GM19463 (cell line): ENCODE data around the gene STARD13.

Experiments used
- ATAC-seq: cut with Tn5 transposase; IDR thresholded peaks from one replicate; pipeline ENCODE4 v1.9.1; 2021; ENCODE audit warnings: mild to moderate bottlenecking, moderate library complexity; ENCODE audit not compliant: unreplicated experiment

STARD13 gene

GRCh38 chr13:33125821-33126570, 159.6 kb downstream of the STARD13 start:
- ATAC-seq: no peak

DNA sequence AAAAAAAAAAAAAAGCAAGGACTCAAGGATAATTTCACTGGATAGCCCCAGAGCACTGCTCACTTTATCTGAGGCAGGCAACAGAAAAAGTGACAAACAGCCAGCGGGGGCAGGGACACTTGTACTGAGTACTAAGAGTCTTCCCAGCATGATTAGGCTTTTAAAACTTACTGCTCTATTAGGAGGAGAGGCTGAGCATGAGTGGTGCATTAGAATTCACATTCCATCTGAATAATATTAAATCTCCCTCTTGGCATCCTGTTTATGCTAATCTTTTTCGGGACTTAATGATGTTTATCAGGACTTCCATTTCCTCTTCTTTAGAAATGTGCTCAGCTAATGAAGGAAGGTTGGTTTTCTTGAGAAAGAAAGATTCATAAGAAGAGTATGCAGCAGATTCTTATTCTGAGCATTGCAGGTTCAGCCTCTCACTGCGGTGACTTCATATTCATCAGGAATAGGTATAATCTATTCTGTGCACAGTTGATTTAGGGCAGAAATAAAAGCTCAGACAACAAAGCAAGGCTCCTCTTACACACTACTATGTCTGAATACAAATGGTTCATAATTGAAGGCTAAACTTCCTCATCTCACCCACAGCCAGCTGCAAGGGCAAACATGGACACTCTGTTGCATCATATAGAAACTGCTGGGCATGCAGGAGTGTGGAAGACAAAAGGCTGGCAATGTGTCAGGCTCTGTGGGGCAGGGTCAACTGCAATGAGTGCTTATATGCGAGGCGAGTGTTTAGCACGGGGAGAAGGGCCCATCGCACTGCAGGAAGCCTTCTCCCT, 162.3 kb downstream of the STARD13 start:
- no peak for ATAC-seq

GRCh38 chr13:33119856-33120543, 165.6 kb downstream of the STARD13 start:
- no peak for ATAC-seq

- no peak for ATAC-seq
Measured at GRCh38 chr13:33119022-33119781, 166.4 kb downstream of the STARD13 start.

DNA sequence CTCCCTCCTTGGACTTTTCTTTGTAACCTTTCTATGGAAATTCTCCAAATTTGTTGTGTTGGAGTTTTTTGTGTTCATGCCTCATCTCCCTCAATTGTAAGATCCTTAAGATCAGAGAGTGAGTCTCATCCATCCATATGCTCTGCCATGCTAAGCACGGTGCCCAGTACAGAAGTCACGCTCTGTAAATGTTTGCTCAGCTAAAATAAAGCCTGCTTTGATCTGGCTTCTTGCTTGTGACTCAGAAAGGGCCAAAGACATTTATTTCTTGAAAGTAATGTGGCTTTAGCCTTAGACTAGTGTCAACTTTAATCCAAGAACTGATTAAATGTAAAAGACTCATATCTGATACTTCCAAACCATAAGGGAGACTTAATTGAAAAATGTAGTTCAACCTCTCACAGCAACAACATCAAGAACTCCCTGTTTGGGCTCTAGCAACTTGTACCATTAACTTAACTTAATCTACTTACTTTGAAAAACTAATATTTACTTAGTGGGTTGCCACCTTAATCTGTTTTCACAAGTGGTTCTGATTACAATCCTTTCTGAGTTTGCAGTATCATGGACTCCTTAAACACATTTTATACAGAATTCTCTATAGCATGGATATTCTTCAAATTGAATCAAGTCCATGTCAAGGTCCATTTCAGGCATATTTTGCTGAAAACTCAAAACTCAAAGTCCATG, 169.1 kb downstream of the STARD13 start:
- no peak for ATAC-seq

GRCh38 chr13:33115274-33115673, 170.3 kb downstream of the STARD13 start:
- ATAC-seq: no peak

- no peak for ATAC-seq
Measured at GRCh38 chr13:33114146-33114545, 171.4 kb downstream of the STARD13 start.

- no peak for ATAC-seq
Measured at GRCh38 chr13:33112766-33113165, 172.8 kb downstream of the STARD13 start.

DNA sequence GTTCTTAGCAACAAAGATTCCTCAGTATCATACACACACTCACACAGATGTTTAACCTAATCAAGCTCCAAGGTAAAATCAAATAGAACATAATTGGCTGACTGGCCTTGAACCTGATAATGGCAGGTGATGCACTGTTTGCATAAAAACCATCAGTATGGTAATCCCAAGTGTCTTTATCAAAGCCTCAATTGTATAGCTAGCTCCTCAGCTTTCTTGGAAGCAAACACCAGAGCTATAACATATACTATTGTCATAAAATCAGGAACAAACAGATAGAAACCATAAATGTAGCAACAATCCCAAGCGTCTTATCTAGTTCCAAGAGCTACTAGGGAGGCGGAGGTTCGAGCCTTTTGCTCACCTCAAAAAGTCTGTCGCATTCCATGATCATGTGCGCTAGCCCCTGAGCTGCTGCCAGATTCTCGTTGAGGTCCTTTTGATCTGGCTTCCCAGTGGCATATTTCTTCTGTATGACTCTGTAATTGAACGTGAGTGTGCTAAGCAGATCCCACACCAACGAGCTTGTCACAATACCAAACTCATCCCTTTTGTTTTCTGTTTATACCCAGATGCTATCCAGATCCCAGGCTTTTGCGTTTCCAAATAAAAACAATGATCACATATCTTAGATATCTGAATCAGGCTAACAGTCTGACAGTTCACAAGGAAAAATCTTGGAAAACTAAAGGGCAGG, 174.0 kb downstream of the STARD13 start:
- no peak for ATAC-seq

- ATAC-seq: no peak
Measured at GRCh38 chr13:33110713-33111413, 174.7 kb downstream of the STARD13 start.

DNA sequence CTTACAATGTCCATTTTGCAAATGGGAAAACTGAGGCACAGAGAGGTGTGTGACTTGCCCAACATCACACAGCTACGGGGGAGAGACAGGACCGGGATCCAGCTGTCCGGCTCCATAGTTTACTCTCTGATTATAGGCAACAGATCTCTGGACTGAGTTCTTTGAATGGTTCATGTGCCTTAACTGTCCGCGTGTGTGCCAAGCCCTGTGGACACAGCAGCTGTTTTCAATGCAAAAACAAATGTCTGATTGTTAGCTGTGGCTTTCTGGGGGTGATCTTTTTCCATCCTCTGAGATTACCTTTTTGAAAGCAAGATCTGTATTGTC, 175.2 kb downstream of the STARD13 start:
- no peak for ATAC-seq

DNA sequence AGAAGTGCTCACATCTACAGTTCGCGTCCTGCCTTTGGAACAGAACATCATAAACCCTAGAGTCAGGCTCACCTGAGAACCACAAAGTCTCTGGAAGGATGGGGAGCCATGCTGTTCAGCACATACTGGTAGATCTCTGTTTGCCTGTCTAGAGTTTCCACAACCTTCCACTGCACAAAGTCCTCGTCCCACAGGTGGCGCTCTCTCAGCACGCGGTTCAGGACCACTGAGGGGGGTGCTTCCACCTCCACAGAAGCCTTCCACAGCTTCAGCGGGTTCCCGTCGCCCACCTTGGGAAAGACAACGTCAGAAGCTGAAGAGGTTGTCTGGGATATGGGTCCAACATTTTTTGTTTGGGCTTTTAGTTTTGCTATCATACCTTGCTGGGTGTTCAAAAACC, 175.8 kb downstream of the STARD13 start:
- ATAC-seq: peak; percentile 27

GRCh38 chr13:33109271-33109697, 176.3 kb downstream of the STARD13 start:
- ATAC-seq: peak; percentile 27

DNA sequence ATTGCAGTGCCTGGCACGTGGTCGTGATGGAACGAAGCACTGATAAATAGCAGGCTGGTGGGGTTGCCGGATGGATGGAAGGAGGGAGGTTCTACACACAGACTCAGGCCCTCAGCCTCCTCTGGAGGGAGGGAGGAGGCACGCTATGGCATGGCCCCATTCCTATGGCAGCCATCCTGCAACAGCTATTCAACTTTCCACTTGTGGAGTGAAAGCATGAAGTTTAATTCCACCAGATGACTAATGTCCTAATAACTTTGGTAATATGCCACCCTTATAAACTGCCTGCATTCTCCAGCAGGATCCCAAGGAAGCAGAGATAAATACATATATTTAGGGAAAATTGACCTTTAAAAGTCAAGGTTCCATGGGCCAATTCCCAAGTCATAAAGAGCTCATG, 176.9 kb downstream of the STARD13 start:
- no peak for ATAC-seq

DNA sequence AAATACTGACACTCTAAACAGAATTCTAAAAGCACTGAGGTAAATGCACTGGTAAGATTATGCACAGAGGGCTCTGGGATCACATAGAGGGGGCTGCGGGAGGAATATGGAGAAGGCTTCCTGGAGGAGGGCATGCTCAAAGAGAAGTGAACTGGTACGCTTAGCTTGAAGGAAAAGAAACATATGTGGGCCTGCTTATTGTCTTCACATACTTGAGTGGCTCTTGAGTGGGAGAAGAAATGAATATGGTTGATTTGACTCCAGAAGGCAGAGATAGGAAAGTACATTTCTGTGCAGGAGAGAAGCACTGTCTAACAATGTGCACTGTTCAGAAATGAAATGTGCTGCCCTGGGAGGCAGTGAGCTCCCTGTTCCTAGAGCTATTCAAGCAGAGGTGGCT, 178.2 kb downstream of the STARD13 start:
- no peak for ATAC-seq

DNA sequence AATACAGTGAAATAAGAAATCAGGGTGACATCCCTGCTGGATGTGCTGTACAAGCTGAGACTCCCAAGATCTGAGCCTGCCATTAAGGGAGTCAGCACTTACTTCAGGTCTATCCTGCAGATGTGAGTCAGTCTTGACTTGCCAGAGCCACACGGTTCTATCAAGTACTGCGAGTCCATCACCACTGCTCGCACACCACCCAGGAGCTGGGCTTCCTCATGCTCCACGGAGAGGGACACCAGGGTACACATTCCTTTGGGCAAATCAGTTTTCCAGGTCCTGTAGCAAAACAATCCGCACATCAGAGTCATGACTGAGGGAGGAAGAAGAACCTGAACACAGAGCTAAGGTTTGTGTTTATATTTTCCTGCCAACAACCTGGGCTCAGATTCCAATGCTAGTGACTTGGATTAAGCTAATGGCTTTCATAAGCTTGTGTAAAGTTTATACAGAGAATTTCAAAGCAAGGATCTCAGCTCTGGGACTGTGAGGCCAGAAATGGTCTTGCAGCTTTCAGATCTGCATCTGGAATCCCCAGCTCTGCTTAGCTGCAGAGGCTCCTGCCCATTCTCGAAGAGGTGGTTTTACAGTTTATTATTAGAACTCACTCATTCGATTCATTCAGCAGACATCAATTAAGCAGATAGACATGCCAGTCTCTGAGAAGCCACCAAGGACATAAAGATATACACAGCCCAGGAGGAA, 178.7 kb downstream of the STARD13 start:
- no peak for ATAC-seq

DNA sequence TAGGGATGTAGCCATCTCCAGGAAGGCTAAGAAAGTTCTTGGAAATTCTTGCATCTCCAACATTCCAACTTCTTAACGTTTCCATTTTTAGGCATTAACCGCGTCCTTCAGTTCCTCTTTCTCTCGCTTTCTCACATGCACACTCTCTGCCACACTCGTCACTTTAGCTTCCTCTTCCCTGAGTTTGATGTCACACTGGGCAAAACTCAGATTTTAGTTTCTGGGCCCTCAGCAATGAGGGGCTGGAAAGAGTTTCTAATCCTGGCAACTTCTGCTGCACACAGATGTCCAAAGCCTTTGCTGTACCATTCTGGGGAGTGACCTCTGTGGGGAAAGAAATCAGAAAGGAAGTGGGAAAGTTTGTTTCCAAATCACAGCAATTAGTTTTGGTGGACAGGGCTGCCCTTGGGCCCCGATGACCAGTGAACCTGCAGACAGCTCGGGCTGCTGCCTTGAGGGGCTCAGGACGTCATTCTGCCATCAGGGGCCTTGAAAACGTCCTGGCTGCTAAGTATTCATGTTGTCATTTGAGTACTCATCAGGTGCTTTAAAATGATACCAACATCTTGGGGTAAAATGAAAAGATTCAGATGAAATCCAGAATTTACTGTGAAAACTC, 180.1 kb downstream of the STARD13 start:
- no peak for ATAC-seq

- no peak for ATAC-seq
Measured at GRCh38 chr13:33103457-33103856, 182.1 kb downstream of the STARD13 start.
